ENCODE data around the gene ST6GALNAC3. TPM values are rescaled to one million over a fixed set of nuclear protein-coding genes. Genes with fewer than 3 reads are reported as not detected.

The ST6GALNAC3 gene
- total RNA-seq, 2 experiments from 2014 or later = 0.50 to 1.2 TPM

DNA sequence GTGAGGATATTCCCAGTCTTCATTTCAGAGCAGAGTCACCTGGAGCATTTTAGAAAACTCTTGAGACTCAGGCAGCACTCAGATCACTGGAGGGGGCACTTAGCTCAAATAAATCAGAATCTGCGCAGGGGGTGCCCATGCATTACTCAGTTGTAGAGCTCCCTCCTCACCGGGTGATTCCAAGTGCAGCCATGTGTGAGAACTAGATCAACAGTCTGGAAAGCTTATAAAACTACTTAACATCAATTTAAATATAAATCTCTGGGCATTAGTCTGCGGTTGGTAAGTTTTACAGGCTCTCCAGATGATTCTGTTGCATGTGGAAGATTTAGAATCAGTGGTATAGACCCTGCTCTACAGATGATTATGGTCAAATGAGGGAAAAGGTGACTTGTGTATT, 128.6 kb downstream of the ST6GALNAC3 start:
- no peaks in the 10 kb centered on the region for H3K36me3 ChIP-seq (ENCODE audit: insufficient read depth, low read length)

DNA sequence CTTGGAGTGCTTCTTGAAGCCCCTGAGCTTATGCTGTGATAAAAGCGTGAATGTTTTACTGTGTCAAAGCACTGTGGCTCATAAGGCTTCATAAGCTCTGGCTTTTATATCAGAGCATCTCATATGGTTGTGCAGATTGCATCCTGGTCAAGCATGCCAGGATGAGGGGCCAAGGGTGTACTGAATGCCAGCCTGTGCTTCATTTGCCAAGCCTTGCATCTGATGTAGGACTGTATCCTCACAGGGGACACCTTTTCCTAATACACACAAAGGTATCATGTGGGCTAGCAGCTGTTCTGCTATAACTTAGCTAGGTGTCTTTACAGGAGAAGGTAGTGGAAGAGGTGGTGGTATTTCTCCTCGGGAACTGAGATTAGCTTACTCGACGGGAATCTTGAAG, 134.7 kb downstream of the ST6GALNAC3 start:
- DNase-seq (ENCODE audit: low spot score) = no peak
- Histone ChIP-seq H3K36me3 (ENCODE audit: insufficient read depth, low read length) (no peaks in the 10 kb centered on the region), H2AFZ (ENCODE audit: low read length) (no peak overlapping the region), H3K27ac (ENCODE audit: low read depth, low read length, poor library complexity, severe bottlenecking) (no peak overlapping the region), H3K9me3 (ENCODE audit: low read length) (no peaks in the 10 kb centered on the region), H3K4me2 (ENCODE audit: low read length) (no peak overlapping the region), H4K20me1 (ENCODE audit: insufficient read depth, low read length) (no peaks in the 10 kb centered on the region), H3K4me3 (ENCODE audit: low read depth, low read length, poor library complexity, severe bottlenecking) (no peak overlapping the region), H3K9me2 (ENCODE audit: insufficient read depth, low read length) (no peaks in the 10 kb centered on the region), H3K79me2 (ENCODE audit: insufficient read depth, low read depth, low read length) (no peaks in the 10 kb centered on the region), H3K4me1 (ENCODE audit: insufficient read depth, low read length, poor library complexity, severe bottlenecking) (peaks cover 17% of the 10 kb centered on the region)
- intact Hi-C loops (cut with micrococcal nuclease; ENCODE audit: unreplicated experiment) = no loop called here
- CTCF ChIA-PET (ENCODE audit: unreplicated experiment) = no interaction called here
- POLR2A ChIA-PET = interaction anchor here (0.6 to 3.1 kb wide), 8 partner anchors 10 to 137 kb away, joined by 3 to 9 read pairs (median 4); no protein-coding TSS in a partner anchor
- BruUV-seq (replicated peaks) = no TSS peak
- TF ChIP-seq EZH2phosphoT487 (IDR thresholded peaks at IDR 0.05; ENCODE audit: borderline replicate concordance, low read depth, low read length) = no peak
- TF ChIP-seq, protein P1, sequence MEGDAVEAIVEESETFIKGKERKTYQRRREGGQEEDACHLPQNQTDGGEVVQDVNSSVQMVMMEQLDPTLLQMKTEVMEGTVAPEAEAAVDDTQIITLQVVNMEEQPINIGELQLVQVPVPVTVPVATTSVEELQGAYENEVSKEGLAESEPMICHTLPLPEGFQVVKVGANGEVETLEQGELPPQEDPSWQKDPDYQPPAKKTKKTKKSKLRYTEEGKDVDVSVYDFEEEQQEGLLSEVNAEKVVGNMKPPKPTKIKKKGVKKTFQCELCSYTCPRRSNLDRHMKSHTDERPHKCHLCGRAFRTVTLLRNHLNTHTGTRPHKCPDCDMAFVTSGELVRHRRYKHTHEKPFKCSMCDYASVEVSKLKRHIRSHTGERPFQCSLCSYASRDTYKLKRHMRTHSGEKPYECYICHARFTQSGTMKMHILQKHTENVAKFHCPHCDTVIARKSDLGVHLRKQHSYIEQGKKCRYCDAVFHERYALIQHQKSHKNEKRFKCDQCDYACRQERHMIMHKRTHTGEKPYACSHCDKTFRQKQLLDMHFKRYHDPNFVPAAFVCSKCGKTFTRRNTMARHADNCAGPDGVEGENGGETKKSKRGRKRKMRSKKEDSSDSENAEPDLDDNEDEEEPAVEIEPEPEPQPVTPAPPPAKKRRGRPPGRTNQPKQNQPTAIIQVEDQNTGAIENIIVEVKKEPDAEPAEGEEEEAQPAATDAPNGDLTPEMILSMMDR (conservative IDR thresholded peaks at IDR 0.05; ENCODE audit: low read length) = no peak

More for the DNA sequence above, 128.6 kb downstream of the ST6GALNAC3 start:
- POLR2A ChIA-PET = interaction anchor here (0.9 kb wide), 1 partner anchor 25 kb away, joined by 3 read pairs; no protein-coding TSS in a partner anchor
- no peak for DNase-seq (ENCODE audit: low spot score)
- H3K79me2 ChIP-seq (ENCODE audit: insufficient read depth, low read depth, low read length) = no peaks in the 10 kb centered on the region
- no peak overlapping the region for H2AFZ ChIP-seq (ENCODE audit: low read length)
- CTCF ChIA-PET (ENCODE audit: unreplicated experiment) = no interaction called here
- no peaks in the 10 kb centered on the region for H3K9me2 ChIP-seq (ENCODE audit: insufficient read depth, low read length)
- intact Hi-C loops (cut with micrococcal nuclease; ENCODE audit: unreplicated experiment) = no loop called here
- TF ChIP-seq EZH2phosphoT487 (IDR thresholded peaks at IDR 0.05; ENCODE audit: borderline replicate concordance, low read depth, low read length) = no peak
- TF ChIP-seq, protein P1 (conservative IDR thresholded peaks at IDR 0.05; ENCODE audit: low read length) = no peak
- BruUV-seq (replicated peaks) = no TSS peak
- no peak overlapping the region for H3K4me2 ChIP-seq (ENCODE audit: low read length)
- no peak overlapping the region for H3K27ac ChIP-seq (ENCODE audit: low read depth, low read length, poor library complexity, severe bottlenecking)
- H3K4me1 ChIP-seq (ENCODE audit: insufficient read depth, low read length, poor library complexity, severe bottlenecking) = no peaks in the 10 kb centered on the region
- no peak overlapping the region for H3K4me3 ChIP-seq (ENCODE audit: low read depth, low read length, poor library complexity, severe bottlenecking)
- H3K9me3 ChIP-seq (ENCODE audit: low read length) = no peaks in the 10 kb centered on the region
- no peaks in the 10 kb centered on the region for H4K20me1 ChIP-seq (ENCODE audit: insufficient read depth, low read length)

DNA sequence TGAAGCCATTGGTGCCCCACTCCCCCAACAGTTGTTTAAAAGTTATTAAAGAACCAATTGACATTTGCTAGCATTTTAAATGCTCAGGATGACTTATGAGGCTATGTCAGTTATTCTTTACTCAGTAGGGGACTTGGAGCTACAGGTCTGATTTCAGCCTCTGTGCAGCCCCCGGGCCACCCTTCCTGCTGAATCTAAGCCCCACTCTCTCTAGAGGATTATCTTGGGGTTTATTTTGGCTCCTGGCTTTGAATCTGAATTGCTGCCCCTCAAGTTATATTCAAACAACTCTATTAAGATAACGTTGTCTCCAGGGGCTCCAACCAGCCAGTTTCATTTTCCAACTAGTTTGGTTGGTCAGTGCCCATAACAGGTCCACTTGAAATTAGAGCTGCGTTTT, 135.1 kb downstream of the ST6GALNAC3 start:
- H3K4me2 ChIP-seq (ENCODE audit: low read length) = no peak overlapping the region
- POLR2A ChIA-PET = interaction anchor here (0.7 to 3.1 kb wide), 8 partner anchors 9 to 233 kb away, joined by 3 to 9 read pairs (median 4); no protein-coding TSS in a partner anchor
- H3K27ac ChIP-seq (ENCODE audit: low read depth, low read length, poor library complexity, severe bottlenecking) = no peak overlapping the region

More for the DNA sequence above, 135.1 kb downstream of the ST6GALNAC3 start:
- DNase-seq (ENCODE audit: low spot score) = no peak
- Histone ChIP-seq H2AFZ (ENCODE audit: low read length) (no peak overlapping the region), H4K20me1 (ENCODE audit: insufficient read depth, low read length) (no peaks in the 10 kb centered on the region), H3K4me3 (ENCODE audit: low read depth, low read length, poor library complexity, severe bottlenecking) (no peak overlapping the region), H3K9me3 (ENCODE audit: low read length) (no peaks in the 10 kb centered on the region), H3K4me1 (ENCODE audit: insufficient read depth, low read length, poor library complexity, severe bottlenecking) (peaks cover 17% of the 10 kb centered on the region), H3K9me2 (ENCODE audit: insufficient read depth, low read length) (no peaks in the 10 kb centered on the region), H3K36me3 (ENCODE audit: insufficient read depth, low read length) (no peaks in the 10 kb centered on the region), H3K79me2 (ENCODE audit: insufficient read depth, low read depth, low read length) (no peaks in the 10 kb centered on the region)
- TF ChIP-seq EZH2phosphoT487 (IDR thresholded peaks at IDR 0.05; ENCODE audit: borderline replicate concordance, low read depth, low read length) = no peak
- TF ChIP-seq, protein P1 (conservative IDR thresholded peaks at IDR 0.05; ENCODE audit: low read length) = no peak
- no TSS peak for BruUV-seq (replicated peaks)
- intact Hi-C loops (cut with micrococcal nuclease; ENCODE audit: unreplicated experiment) = no loop called here
- CTCF ChIA-PET (ENCODE audit: unreplicated experiment) = no interaction called here

Data from OCI-LY7 (cell line).